NCI-H146 treated with DMSO at 0.1 percent for 48 hours (cell line): ENCODE results near the gene NOC4L.
A peak's percentile ranks its signal among the peaks of the same experiment; 100 is the strongest.

Source experiments
- DNase-seq: peaks from one replicate; lab custom pipeline; 2025; ENCODE audit not compliant: unreplicated experiment; lab: John Stamatoyannopoulos, UW

Gene NOC4L

GRCh38 chr12:132179431-132180362, 35.4 kb downstream of the NOC4L start:
- DNase-seq: no peak

DNA sequence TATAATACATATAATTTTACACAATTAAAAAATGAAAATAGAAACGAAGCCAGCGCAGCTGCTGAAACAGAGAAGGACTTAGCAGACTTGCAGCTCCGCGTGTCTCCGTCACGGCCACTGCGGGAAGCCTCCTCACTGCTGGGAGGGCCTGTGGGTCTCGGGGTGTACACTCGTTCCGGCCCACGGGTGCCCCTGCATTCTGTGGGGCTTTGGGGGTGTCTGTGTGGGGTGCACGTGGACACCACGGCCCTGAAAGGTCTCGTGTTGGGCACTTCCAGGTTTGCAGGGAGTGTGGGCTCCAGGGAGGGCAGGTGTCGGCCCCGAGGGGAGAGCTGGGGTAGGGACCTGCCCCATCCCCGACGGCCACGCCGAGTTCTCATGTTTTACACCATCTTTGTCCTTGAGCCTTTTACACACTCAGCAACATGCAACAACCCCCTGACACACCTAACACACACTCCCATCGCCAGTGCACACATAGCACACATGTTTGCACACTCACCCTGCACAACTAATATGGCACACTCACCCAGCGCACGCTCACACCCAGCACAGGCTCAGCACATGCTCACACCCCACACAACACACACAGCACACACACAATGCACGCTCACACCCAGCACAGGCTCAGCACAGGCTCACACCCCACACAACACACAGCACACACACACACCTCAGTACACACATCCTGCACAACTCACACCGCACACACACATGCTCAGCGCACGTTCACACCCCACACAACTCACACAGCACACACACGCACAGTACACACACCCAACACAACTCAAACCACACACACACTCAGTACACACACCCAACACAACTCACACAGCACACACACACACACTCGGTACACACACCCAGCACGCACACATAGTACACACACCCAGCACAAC, 36.6 kb downstream of the NOC4L start:
- DNase-seq: no peak

GRCh38 chr12:132181570-132182200, 37.4 kb downstream of the NOC4L start:
- no peak for DNase-seq

- DNase-seq: no peak
Measured at GRCh38 chr12:132182206-132182710, 38.0 kb downstream of the NOC4L start.

DNA sequence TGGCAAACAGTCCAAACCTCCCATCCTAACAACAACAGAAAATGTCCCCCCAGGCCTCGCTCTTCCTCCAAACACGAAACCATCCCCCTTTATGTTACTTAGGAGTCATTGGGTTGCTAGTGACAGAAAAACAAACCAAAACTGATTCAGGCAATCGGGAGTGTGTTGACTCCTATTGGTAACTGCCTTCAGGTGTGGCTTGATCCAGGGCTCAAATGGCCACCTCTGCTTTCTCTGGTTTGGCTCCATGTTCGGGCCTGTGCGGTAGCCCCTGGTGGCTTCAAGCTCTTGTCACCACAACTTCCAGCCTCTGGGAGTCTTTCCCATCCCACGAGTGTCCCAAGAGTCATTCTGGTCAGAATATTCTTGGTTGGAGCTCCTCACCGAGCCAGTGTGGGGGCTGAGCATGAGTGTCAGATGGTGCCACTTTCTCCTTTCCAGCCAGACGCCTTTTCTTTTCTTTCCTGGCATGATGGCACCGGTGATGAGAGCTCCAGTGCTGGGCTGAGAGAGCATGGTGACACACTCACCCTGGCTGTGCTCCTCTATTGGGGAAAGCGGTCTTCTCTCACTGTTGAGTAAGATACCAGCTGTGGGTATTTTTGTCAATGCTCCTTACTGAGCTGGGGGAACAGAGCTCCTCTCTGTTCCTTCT, 38.6 kb downstream of the NOC4L start:
- DNase-seq: no peak

DNA sequence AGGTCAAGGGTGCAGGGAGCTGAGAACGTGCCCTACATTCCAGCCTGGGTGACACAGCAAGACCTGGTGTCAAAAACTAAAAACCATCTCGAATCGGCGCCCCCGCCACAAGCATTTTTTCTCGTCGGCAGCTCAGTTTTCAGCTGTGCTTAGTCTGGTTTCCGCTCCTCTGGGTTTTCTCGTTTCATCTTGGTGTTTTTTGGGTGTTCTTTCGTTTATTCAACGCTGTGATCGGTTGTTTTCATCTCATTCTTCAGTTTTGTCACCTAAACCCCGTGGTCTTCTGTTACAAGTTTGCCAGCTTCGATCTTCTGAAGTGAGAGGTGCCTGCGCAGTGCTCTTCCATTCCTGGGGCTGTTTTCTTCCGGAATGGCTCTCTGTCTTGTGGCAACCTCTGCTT, 41.4 kb downstream of the NOC4L start:
- DNase-seq: no peak

DNA sequence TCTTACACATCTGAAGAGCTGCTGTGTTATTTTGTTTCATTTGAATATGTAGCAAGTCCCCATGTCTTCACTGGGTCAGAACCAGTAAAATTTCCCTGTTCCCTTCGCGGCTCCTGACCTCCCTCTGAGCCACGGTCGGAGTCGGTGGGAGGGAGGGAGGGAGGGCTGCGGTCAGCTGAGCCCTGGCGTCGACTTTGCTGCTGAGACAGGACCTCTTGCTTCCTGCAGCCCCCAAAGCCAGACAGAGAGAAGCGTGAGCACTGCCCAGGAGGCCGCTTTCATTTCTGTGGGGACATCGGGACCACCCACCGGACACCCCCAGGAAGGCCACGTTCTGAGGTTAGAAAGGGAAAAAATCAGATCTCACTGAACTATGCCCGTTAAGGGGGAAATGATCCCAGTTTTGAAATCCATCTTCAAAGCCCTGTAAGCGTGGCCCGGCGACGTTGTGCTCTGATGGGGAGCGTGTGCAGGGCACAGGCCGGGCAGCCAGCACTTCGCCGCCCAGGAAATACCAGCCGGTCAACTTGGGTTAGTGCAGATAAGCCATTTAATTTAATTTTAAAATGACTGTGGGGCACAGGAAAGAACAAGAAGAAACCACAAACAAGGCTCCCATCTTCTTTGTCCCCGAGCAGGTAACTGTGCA, 42.1 kb downstream of the NOC4L start:
- no peak for DNase-seq

- DNase-seq: no peak
Measured at GRCh38 chr12:132186857-132187620, 42.8 kb downstream of the NOC4L start.

DNA sequence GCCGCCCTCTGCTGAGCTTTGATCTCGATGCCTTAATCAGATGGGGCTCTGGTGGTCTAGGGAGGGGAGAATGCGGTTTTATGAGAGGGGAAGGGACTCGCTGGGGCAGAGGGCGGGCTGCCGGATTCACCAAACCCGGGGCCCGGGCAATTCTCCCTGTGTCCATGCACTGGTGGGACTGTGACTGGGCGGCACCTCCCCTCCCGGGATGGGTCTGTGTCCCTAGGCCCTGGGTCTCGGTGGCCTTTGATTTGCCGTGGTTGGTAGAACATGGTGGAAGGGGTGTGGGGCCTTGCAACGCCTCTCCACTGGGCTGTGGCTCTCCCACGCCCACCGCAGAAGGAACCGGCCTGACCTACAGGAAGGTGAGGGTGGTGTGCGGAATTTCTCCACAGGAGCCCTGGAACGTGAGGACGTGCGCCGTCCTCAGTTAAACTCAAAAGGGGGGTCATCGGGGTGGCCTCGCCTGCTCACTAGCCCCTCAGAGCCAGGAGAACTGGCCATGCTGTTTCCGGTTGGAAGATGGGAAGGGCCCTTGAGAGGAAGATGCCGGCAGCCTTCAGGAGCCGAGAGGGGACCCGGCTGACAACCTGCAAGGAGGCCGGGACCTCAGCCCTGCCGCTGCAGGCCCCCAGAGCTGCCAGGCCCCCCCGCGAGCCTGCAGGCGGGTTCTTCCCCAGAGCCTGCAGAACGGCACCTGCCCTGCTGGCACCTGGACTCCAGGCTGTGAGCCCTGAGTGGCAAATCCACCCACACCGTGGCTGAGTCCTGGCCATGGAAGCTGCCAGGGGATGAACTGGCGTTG, 43.6 kb downstream of the NOC4L start:
- no peak for DNase-seq

DNA sequence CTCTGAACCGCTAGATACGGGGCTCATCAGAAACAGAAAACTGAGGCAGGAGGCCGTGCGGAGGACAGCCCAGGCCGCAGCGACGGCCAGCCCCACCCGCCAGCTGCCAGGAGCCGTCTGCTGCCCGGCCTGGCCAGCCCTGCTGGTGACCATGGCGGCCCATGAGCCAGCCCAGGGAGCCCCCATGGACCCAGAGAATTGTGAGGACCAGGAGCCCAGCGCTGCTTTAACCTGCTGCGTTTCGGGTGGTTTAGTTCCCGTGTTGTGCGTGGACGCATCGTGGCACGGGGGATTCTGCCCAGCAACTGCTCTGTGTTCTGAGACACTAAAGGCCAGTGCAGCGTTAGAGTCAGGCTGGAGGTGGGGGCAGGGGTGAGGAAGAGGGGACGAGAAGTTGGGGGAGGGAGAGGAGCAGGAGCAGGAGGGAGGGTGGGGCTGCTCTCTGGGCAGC, 44.2 kb downstream of the NOC4L start:
- no peak for DNase-seq

- no peak for DNase-seq
Measured at GRCh38 chr12:132188916-132189325, 44.7 kb downstream of the NOC4L start.

- DNase-seq: peak; percentile 44
Measured at GRCh38 chr12:132189378-132190011, 45.2 kb downstream of the NOC4L start.

GRCh38 chr12:132190012-132190755, 45.9 kb downstream of the NOC4L start:
- DNase-seq: no peak

GRCh38 chr12:132190834-132191500, 46.7 kb downstream of the NOC4L start:
- DNase-seq: no peak

- no peak for DNase-seq
Measured at GRCh38 chr12:132191715-132192553, 47.7 kb downstream of the NOC4L start.

GRCh38 chr12:132194056-132194455, 49.8 kb downstream of the NOC4L start:
- DNase-seq: no peak
